B cell (primary cell): Measurements from ENCODE around the gene MBNL2.

Experiments
- CTCF ChIP-seq: fragments of 200-600 bp; IDR thresholded peaks from one replicate; pipeline ENCODE4 v1.8.0; 2022; ENCODE audit warnings: antibody characterized with exemption, mild to moderate bottlenecking
- EZH2 ChIP-seq: IDR thresholded peaks from 2 replicates; pipeline ENCODE4 v1.6.1; 2012; ENCODE audit warnings: borderline replicate concordance, low read depth, mild to moderate bottlenecking, moderate library complexity, low read length; ENCODE audit not compliant: insufficient read depth, poor library complexity, severe bottlenecking

- TF ChIP-seq CTCF (no peak), EZH2 (no peak)
These were observed 1.8 kb upstream of the MBNL2 start for GRCh38 chr13:97220151-97220900.
